Smooth muscle cell (in vitro differentiated cells): ENCODE data around the gene MCTS1. TPM values are rescaled to one million over a fixed set of nuclear protein-coding genes. Genes with fewer than 3 reads are reported as not detected.
"Not testable (repeated sequence)": the region's sequence is repeated elsewhere in the genome, so short reads cannot be mapped to it uniquely, and the experiment has no call there.

Experiments used
- DNase-seq: peaks from one replicate; lab custom pipeline; 2025; ENCODE audit not compliant: unreplicated experiment; lab: John Stamatoyannopoulos, UW
- H2AFZ ChIP-seq: fragments of 200-600 bp; sonication (generic); 2 replicates; pipeline ENCODE4 v1.6.0; 2016; ENCODE audit warnings: antibody characterized with exemption, low read depth, mild to moderate bottlenecking
- H3F3A ChIP-seq: fragments of 200-600 bp; sonication (generic); 2 replicates; pipeline ENCODE4 v1.6.0; 2017; ENCODE audit warnings: antibody characterized with exemption, low read depth
- H3K27ac ChIP-seq: fragments of 200-600 bp; sonication (generic); 2 replicates; pipeline ENCODE4 v1.5.1; 2016; ENCODE audit warnings: low read depth, mild to moderate bottlenecking
- H3K27me3 ChIP-seq: fragments of 200-600 bp; sonication (generic); 2 replicates; pipeline ENCODE4 v1.6.1; 2016; ENCODE audit warnings: low read depth, mild to moderate bottlenecking
- H3K36me3 ChIP-seq: fragments of 200-600 bp; sonication (generic); 2 replicates; pipeline ENCODE4 v1.5.1; 2016; ENCODE audit warnings: low read depth
- H3K4me1 ChIP-seq: fragments of 200-600 bp; sonication (generic); 2 replicates; pipeline ENCODE4 v1.5.1; 2016; ENCODE audit warnings: low read depth
- H3K4me2 ChIP-seq: fragments of 200-600 bp; sonication (generic); 2 replicates; pipeline ENCODE4 v1.6.0; 2016; ENCODE audit warnings: mild to moderate bottlenecking
- H3K4me3 ChIP-seq: fragments of 200-600 bp; sonication (generic); 2 replicates; pipeline ENCODE4 v1.5.1; 2016; ENCODE audit warnings: mild to moderate bottlenecking
- H3K79me2 ChIP-seq: fragments of 200-600 bp; sonication (generic); 2 replicates; pipeline ENCODE4 v1.6.0; 2016; ENCODE audit warnings: low read depth, mild to moderate bottlenecking
- H3K9ac ChIP-seq: fragments of 200-600 bp; sonication (generic); 2 replicates; pipeline ENCODE4 v1.6.0; 2016; ENCODE audit warnings: low read depth
- H3K9me3 ChIP-seq: fragments of 200-600 bp; sonication (generic); replicated peaks from 2 replicates; pipeline ENCODE4 v1.5.1; 2016; ENCODE audit warnings: low read depth
- H4K20me1 ChIP-seq: fragments of 200-600 bp; sonication (generic); 2 replicates; pipeline ENCODE4 v1.6.0; 2016; ENCODE audit warnings: low read depth
- WGBS: methylation state at CpG from one replicate; pipeline ENCODE4 v1.1.7; 2016; ENCODE audit warnings: low lambda C conversion rate; 5-methylcytosine and 5-hydroxymethylcytosine counted together
- polyA plus RNA-seq: library from polyadenylated mRNA; unstranded; fragments of >200 nt; fragmentation: Nextera tagmentation; extraction: Ambion mirVana; gene quantifications from 2 replicates; pipeline ENCODE4 v1.2.1, GENCODE V29; 2016
- total RNA-seq: library from RNA; depleted of rRNA; stranded (reverse); fragments of >200 nt; gene quantifications from 2 replicates; pipeline ENCODE4 v1.2.3, GENCODE V29; 2014
- TF ChIP-seq, protein P1 (sequence below): fragments of 200-600 bp; sonication (generic); IDR thresholded peaks from 2 replicates; pipeline ENCODE4 v1.5.1; 2017; ENCODE audit warnings: borderline replicate concordance, mild to moderate bottlenecking, antibody characterized with exemption; ENCODE audit not compliant: insufficient read depth, poor library complexity, severe bottlenecking

The MCTS1 gene
- total and polyA plus RNA-seq, 2 experiments from 2014 or later = 72.3 to 88.6 TPM

DNA sequence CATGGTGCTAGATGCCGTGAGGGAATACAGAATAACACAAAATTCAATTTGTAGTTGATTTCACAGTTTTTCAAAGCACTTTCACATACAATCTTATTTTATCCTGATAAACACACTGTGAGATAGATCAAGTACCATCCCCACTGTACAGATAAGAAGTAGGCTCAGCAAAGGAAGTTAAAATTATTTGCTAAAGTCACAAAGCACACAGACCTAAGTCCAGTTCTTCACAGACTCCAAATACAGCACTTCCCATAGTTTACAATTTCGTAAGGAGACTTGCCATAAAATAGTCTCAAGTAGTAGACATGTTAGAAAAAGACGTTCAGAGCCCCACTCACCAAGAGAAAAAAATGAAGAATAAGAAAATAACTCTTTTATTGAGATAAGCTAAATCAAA, 35.3 kb upstream of the MCTS1 start:
- no peaks in the 10 kb centered on the region for H3F3A ChIP-seq
- H3K79me2 ChIP-seq = no peaks in the 10 kb centered on the region
- H3K9ac ChIP-seq = no peak overlapping the region
- no peak overlapping the region for H3K27ac ChIP-seq
- no peaks in the 10 kb centered on the region for H3K4me1 ChIP-seq
- no peaks in the 10 kb centered on the region for H3K27me3 ChIP-seq
- H3K4me3 ChIP-seq = no peak overlapping the region
- TF ChIP-seq, protein P1, sequence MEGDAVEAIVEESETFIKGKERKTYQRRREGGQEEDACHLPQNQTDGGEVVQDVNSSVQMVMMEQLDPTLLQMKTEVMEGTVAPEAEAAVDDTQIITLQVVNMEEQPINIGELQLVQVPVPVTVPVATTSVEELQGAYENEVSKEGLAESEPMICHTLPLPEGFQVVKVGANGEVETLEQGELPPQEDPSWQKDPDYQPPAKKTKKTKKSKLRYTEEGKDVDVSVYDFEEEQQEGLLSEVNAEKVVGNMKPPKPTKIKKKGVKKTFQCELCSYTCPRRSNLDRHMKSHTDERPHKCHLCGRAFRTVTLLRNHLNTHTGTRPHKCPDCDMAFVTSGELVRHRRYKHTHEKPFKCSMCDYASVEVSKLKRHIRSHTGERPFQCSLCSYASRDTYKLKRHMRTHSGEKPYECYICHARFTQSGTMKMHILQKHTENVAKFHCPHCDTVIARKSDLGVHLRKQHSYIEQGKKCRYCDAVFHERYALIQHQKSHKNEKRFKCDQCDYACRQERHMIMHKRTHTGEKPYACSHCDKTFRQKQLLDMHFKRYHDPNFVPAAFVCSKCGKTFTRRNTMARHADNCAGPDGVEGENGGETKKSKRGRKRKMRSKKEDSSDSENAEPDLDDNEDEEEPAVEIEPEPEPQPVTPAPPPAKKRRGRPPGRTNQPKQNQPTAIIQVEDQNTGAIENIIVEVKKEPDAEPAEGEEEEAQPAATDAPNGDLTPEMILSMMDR = no peak
- no peaks in the 10 kb centered on the region for H4K20me1 ChIP-seq
- no peaks in the 10 kb centered on the region for H3K36me3 ChIP-seq
- WGBS = 77% methylated on average over 3 of the region's 3 CpGs
- H2AFZ ChIP-seq = no peak overlapping the region
- H3K4me2 ChIP-seq = no peak overlapping the region
- no peak for DNase-seq
- H3K9me3 ChIP-seq = no peaks in the 10 kb centered on the region

DNA sequence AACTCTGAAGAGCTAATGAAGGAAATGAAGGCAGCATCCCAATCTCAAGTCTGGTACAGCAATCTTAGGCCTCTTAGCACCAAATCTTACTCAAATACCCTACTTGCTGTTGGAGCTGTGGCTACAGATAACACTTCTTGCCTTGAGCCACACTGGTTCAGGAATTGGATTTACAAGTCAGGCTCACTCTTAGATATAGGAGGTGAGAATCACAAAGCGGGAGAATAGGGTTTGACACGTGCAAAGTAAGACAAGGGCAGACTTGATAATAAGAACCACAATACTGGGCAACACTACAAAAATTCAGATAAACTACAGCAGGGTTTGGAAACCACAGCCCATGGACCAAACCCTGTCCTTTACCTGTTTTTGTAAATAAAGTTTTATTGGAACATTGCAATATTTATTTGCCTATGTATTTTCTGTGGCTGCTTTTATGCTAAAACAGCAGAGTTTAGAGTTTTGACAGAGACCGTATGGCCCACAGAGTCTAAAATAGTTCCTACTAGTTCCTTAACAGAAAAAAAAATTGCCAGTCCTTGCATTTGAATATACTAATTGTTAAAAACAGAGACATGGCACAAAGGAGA, 33.8 kb upstream of the MCTS1 start:
- no peak overlapping the region for H3K4me3 ChIP-seq
- H3K79me2 ChIP-seq = no peaks in the 10 kb centered on the region
- TF ChIP-seq, protein P1 = no peak
- no peak overlapping the region for H3K9ac ChIP-seq
- no peak overlapping the region for H3K4me2 ChIP-seq
- H3K27me3 ChIP-seq = no peaks in the 10 kb centered on the region
- no peak for DNase-seq
- no peaks in the 10 kb centered on the region for H3K36me3 ChIP-seq
- H2AFZ ChIP-seq = no peak overlapping the region
- H3K27ac ChIP-seq = no peak overlapping the region
- H3K4me1 ChIP-seq = no peaks in the 10 kb centered on the region
- WGBS = 64% methylated on average over 3 of the region's 3 CpGs
- no peaks in the 10 kb centered on the region for H3F3A ChIP-seq
- H3K9me3 ChIP-seq = no peaks in the 10 kb centered on the region
- H4K20me1 ChIP-seq = no peaks in the 10 kb centered on the region

DNA sequence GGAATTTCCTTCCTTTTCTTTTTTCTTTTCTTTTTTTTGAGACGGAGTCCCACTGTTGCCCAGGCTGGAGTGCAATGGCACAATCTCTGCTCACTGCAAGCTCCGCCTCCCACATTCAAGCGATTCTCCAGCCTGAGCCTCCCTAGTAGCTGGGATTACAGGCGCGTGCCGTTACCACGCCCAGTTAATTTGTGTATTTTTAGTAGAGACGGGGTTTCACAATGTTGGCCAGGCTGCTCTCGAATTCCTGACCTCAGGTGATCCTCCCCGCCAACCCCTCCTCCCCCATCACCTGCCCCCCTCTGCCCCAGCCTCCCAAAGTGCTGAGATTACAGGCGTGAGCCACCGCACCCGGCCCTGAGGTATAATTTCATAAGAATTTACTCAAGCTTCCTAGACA, 30.1 kb upstream of the MCTS1 start:
- not testable (repeated sequence) for H3K4me3 ChIP-seq, H3K9ac ChIP-seq, H3K27me3 ChIP-seq, DNase-seq, H3K36me3 ChIP-seq, H3K27ac ChIP-seq, H3K9me3 ChIP-seq, H3K4me2 ChIP-seq, H2AFZ ChIP-seq, H4K20me1 ChIP-seq, H3K4me1 ChIP-seq, H3K79me2 ChIP-seq, H3F3A ChIP-seq
- 91% methylated on average over 13 of the region's 13 CpGs for WGBS

DNA sequence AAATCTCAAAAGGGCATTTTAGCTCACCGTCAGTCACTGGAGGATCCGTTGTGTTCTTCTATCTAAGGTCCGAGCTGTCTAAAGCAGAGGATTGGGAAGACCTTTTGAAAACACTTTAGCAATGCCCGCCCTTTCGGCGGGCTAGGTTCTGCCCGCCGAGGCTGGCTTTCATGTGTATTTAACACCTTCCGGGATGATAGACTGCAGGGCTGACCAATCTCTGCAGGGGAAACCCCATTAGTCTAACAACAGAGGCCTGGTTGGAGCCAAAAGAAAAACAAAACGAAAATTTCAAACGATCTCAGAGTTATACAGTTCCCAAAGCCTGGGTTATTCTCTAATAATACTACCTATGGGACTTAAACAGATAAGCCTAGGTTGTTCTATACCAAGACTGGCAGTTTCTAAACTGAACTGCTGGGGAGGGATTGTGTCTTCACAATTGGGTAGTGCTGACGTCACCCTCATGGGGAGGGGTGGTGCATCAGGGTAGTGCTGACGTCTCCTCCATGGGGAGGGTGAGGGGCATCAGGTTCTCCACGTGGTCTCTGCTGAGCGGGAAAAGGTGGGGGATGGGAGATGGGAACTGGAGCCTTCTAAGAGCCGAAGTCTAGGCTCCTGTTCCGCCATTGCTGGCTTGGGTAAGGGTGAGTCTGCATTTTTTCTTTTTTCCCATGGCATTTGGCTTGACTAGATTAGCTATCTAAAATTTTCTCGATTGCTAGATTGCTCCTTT, 28.4 kb upstream of the MCTS1 start:
- H3K9me3 ChIP-seq = no peaks in the 10 kb centered on the region
- H3K36me3 ChIP-seq = no peaks in the 10 kb centered on the region
- no peak for DNase-seq
- no peaks in the 10 kb centered on the region for H4K20me1 ChIP-seq
- no peaks in the 10 kb centered on the region for H3F3A ChIP-seq
- H3K4me2 ChIP-seq = no peak overlapping the region
- no peaks in the 10 kb centered on the region for H3K4me1 ChIP-seq
- no peak overlapping the region for H3K9ac ChIP-seq
- no peaks in the 10 kb centered on the region for H3K79me2 ChIP-seq
- H3K27me3 ChIP-seq = no peaks in the 10 kb centered on the region
- WGBS = 77% methylated on average over 18 of the region's 18 CpGs
- no peak overlapping the region for H3K27ac ChIP-seq
- TF ChIP-seq, protein P1 = no peak
- no peak overlapping the region for H2AFZ ChIP-seq
- no peak overlapping the region for H3K4me3 ChIP-seq
